ENCODE results near the gene DOCK1. TPM values are rescaled to one million over a fixed set of nuclear protein-coding genes. Genes with fewer than 3 reads are reported as not detected.

Gene DOCK1
- total RNA-seq, 4 donors from 2014 or later, result 60.6 to 136 (median 92.7) TPM

GRCh38 chr10:126969310-126969709, 64.1 kb downstream of the DOCK1 start:
- Histone ChIP-seq H3K27me3 (no peaks in the 10 kb centered on the region), H3K27ac (no peak overlapping the region), H3K4me3 (no peak overlapping the region), H3K4me1 (peaks cover 3% of the 10 kb centered on the region), H3K9me3 (no peaks in the 10 kb centered on the region), H3K36me3 (peaks cover 10% of the 10 kb centered on the region)
- peak in 1 of 2 donors; percentile 65 for DNase-seq (ENCODE audit: low spot score in 2 of 2)
- WGBS, result 81% methylated on average over 8 of the region's 8 CpGs
- no peak for TF ChIP-seq CTCF (IDR thresholded peaks at IDR 0.05)
- no peak for TF ChIP-seq EP300 (IDR thresholded peaks at IDR 0.05)
- no peak for TF ChIP-seq POLR2A (IDR thresholded peaks at IDR 0.05)
- no peak for TF ChIP-seq POLR2AphosphoS5 (IDR thresholded peaks at IDR 0.05)

- no peaks in the 10 kb centered on the region for H3K4me1 ChIP-seq
- no peaks in the 10 kb centered on the region for H3K27me3 ChIP-seq
- 73% methylated on average over 11 of the region's 11 CpGs for WGBS
- peaks cover 21% of the 10 kb centered on the region for H3K36me3 ChIP-seq
- TF ChIP-seq CTCF (IDR thresholded peaks at IDR 0.05) (no peak), POLR2A (IDR thresholded peaks at IDR 0.05) (no peak), EP300 (IDR thresholded peaks at IDR 0.05) (no peak), POLR2AphosphoS5 (IDR thresholded peaks at IDR 0.05) (no peak)
- no peak overlapping the region for H3K4me3 ChIP-seq
- no peaks in the 10 kb centered on the region for H3K9me3 ChIP-seq
- H3K27ac ChIP-seq, result no peak overlapping the region
- peak in 1 of 2 donors; percentile 55 for DNase-seq (ENCODE audit: low spot score in 2 of 2)
Measured at GRCh38 chr10:126972635-126973414, 67.6 kb downstream of the DOCK1 start.

- H3K4me1 ChIP-seq, result no peaks in the 10 kb centered on the region
- no peak overlapping the region for H3K4me3 ChIP-seq
- WGBS, result 87% methylated on average over 5 of the region's 5 CpGs
- no peaks in the 10 kb centered on the region for H3K9me3 ChIP-seq
- no peak overlapping the region for H3K27ac ChIP-seq
- no peak for TF ChIP-seq POLR2AphosphoS5 (IDR thresholded peaks at IDR 0.05)
- TF ChIP-seq POLR2A (IDR thresholded peaks at IDR 0.05), result no peak
- TF ChIP-seq CTCF (IDR thresholded peaks at IDR 0.05), result no peak
- no peak for TF ChIP-seq EP300 (IDR thresholded peaks at IDR 0.05)
- no peaks in the 10 kb centered on the region for H3K27me3 ChIP-seq
- peaks cover 40% of the 10 kb centered on the region for H3K36me3 ChIP-seq
- DNase-seq (ENCODE audit: low spot score in 2 of 2), result no peak
Measured at GRCh38 chr10:126975221-126975620, 70.0 kb downstream of the DOCK1 start.

GRCh38 chr10:126977216-126977615, 72.0 kb downstream of the DOCK1 start:
- H3K36me3 ChIP-seq, result peaks cover 48% of the 10 kb centered on the region
- H3K27me3 ChIP-seq, result no peaks in the 10 kb centered on the region
- no peak for TF ChIP-seq POLR2AphosphoS5 (IDR thresholded peaks at IDR 0.05)
- no peak overlapping the region for H3K4me3 ChIP-seq
- DNase-seq (ENCODE audit: low spot score in 2 of 2), result no peak
- H3K4me1 ChIP-seq, result no peaks in the 10 kb centered on the region
- H3K27ac ChIP-seq, result no peak overlapping the region
- 65% methylated on average over 6 of the region's 6 CpGs for WGBS
- H3K9me3 ChIP-seq, result no peaks in the 10 kb centered on the region

GRCh38 chr10:126979311-126979710, 74.1 kb downstream of the DOCK1 start:
- DNase-seq (ENCODE audit: low spot score in 2 of 2), result no peak
- H3K27ac ChIP-seq, result no peak overlapping the region
- TF ChIP-seq POLR2AphosphoS5 (IDR thresholded peaks at IDR 0.05) (no peak), EP300 (IDR thresholded peaks at IDR 0.05) (no peak), POLR2A (IDR thresholded peaks at IDR 0.05) (no peak), CTCF (IDR thresholded peaks at IDR 0.05) (no peak)
- H3K36me3 ChIP-seq, result peaks cover 61% of the 10 kb centered on the region
- no peaks in the 10 kb centered on the region for H3K9me3 ChIP-seq
- no peaks in the 10 kb centered on the region for H3K4me1 ChIP-seq
- 85% methylated on average over 1 of the region's 1 CpG for WGBS
- no peak overlapping the region for H3K4me3 ChIP-seq
- no peaks in the 10 kb centered on the region for H3K27me3 ChIP-seq
